Osteocyte (in vitro differentiated cells): Measurements from ENCODE around the gene ATP6V1G3. TPM values are rescaled to one million over a fixed set of nuclear protein-coding genes. Genes with fewer than 3 reads are reported as not detected.

Source experiments
- DNase-seq: peaks from one replicate; pipeline ENCODE4 v3.0.0; 2021; ENCODE audit warnings: mixed read lengths; ENCODE audit not compliant: unreplicated experiment; ENCODE audit errors: extremely low spot score
- H3K27ac Mint-ChIP-seq: one replicate; pipeline ENCODE4 v1.8.0; 2021; ENCODE audit warnings: mild to moderate bottlenecking, mixed read lengths; ENCODE audit not compliant: unreplicated experiment
- H3K27me3 Mint-ChIP-seq: one replicate; pipeline ENCODE4 v1.8.0; 2021; ENCODE audit warnings: mixed read lengths; ENCODE audit not compliant: unreplicated experiment
- H3K36me3 Mint-ChIP-seq: one replicate; pipeline ENCODE4 v1.8.0; 2021; ENCODE audit warnings: mixed read lengths; ENCODE audit not compliant: unreplicated experiment
- H3K4me1 Mint-ChIP-seq: one replicate; pipeline ENCODE4 v1.8.0; 2021; ENCODE audit warnings: mixed read lengths; ENCODE audit not compliant: unreplicated experiment
- H3K4me3 Mint-ChIP-seq: one replicate; pipeline ENCODE4 v1.8.0; 2021; ENCODE audit warnings: mild to moderate bottlenecking, moderate library complexity, mixed read lengths; ENCODE audit not compliant: unreplicated experiment
- H3K9me3 Mint-ChIP-seq: one replicate; pipeline ENCODE4 v1.8.0; 2021; ENCODE audit warnings: mixed read lengths; ENCODE audit not compliant: unreplicated experiment
- CTCF ChIP-seq: fragments of 200-600 bp; sonication (generic); IDR thresholded peaks from 2 replicates; pipeline ENCODE4 v1.5.0; 2021; ENCODE audit warnings: antibody characterized with exemption, mild to moderate bottlenecking, moderate library complexity
- total RNA-seq: library from RNA; stranded (reverse); gene quantifications from 2 replicates; pipeline ENCODE4 v1.2.1, GENCODE V29; 2021

The ATP6V1G3 gene
- total RNA-seq, 1 donor from 2014 or later = not detected

- Mint-ChIP-seq H3K27ac (no peak overlapping the region), H3K9me3 (no peaks in the 10 kb centered on the region), H3K4me1 (peaks cover 22% of the 10 kb centered on the region), H3K27me3 (no peaks in the 10 kb centered on the region), H3K36me3 (no peaks in the 10 kb centered on the region), H3K4me3 (no peak overlapping the region)
- no peak for TF ChIP-seq CTCF
- DNase-seq = no peak
These were observed 12.4 kb upstream of the ATP6V1G3 start for GRCh38 chr1:198552668-198553416.

- Mint-ChIP-seq H3K4me3 (no peak overlapping the region), H3K36me3 (no peaks in the 10 kb centered on the region), H3K9me3 (peaks cover 7% of the 10 kb centered on the region), H3K27ac (no peak overlapping the region), H3K27me3 (no peaks in the 10 kb centered on the region), H3K4me1 (peaks cover 4% of the 10 kb centered on the region)
- DNase-seq = no peak
- no peak for TF ChIP-seq CTCF
These were observed 10.6 kb upstream of the ATP6V1G3 start for GRCh38 chr1:198550941-198551524.

GRCh38 chr1:198549866-198550265 lies 9.4 kb upstream of the ATP6V1G3 start:
- Mint-ChIP-seq H3K27me3 (no peaks in the 10 kb centered on the region), H3K9me3 (peaks cover 7% of the 10 kb centered on the region), H3K4me1 (peaks cover 3% of the 10 kb centered on the region), H3K27ac (no peak overlapping the region), H3K36me3 (no peaks in the 10 kb centered on the region), H3K4me3 (no peak overlapping the region)
- TF ChIP-seq CTCF = no peak
- no peak for DNase-seq

- no peak overlapping the region for H3K27ac Mint-ChIP-seq
- no peak for DNase-seq
- H3K4me1 Mint-ChIP-seq = no peaks in the 10 kb centered on the region
- H3K4me3 Mint-ChIP-seq = no peak overlapping the region
- TF ChIP-seq CTCF = no peak
- peaks cover 7% of the 10 kb centered on the region for H3K9me3 Mint-ChIP-seq
- H3K36me3 Mint-ChIP-seq = no peaks in the 10 kb centered on the region
- no peaks in the 10 kb centered on the region for H3K27me3 Mint-ChIP-seq
These were observed 8.4 kb upstream of the ATP6V1G3 start for GRCh38 chr1:198548890-198549289.

- Mint-ChIP-seq H3K4me3 (no peak overlapping the region), H3K9me3 (peaks cover 7% of the 10 kb centered on the region), H3K36me3 (no peaks in the 10 kb centered on the region), H3K27ac (no peak overlapping the region), H3K4me1 (no peaks in the 10 kb centered on the region), H3K27me3 (no peaks in the 10 kb centered on the region)
- DNase-seq = no peak
- TF ChIP-seq CTCF = no peak
These were observed 4.7 kb upstream of the ATP6V1G3 start for GRCh38 chr1:198545156-198545555.
